H1 (cell line): ENCODE results near the gene DHH. TPM values are rescaled to one million over a fixed set of nuclear protein-coding genes. Genes with fewer than 3 reads are reported as not detected.

ENCODE experiments used
- ASH2L ChIP-seq: fragments of 200-600, 300-600 bp; sonication (generic); IDR thresholded peaks from one replicate; pipeline ENCODE4 v1.7.1; 2017; ENCODE audit warnings: low read length
- CBX5 ChIP-seq: fragments of 300-800, 300-1000 bp; sonication (generic); IDR thresholded peaks from 2 replicates; pipeline ENCODE4 v1.7.1; 2016; ENCODE audit warnings: antibody characterized with exemption, low read length, low read depth
- CBX8 ChIP-seq: fragments of 300-800, 300-1000 bp; sonication (generic); IDR thresholded peaks from 2 replicates; pipeline ENCODE4 v1.7.1; 2016; ENCODE audit warnings: low read depth, low read length, borderline replicate concordance
- CREB1 ChIP-seq: IDR thresholded peaks from 2 replicates; pipeline ENCODE4 v1.6.1; 2012; ENCODE audit warnings: inconsistent platforms
- EGR1 ChIP-seq: IDR thresholded peaks from 2 replicates; pipeline ENCODE4 v1.6.1; 2011; ENCODE audit warnings: low read depth, low read length, borderline replicate concordance
- EP300 ChIP-seq, 2 experiments: IDR thresholded peaks; 1 replicate in 1 of 2; 2 replicates in 1 of 2; pipeline ENCODE4 v1.6.1; 2011 to 2012; ENCODE audit warnings: low read depth in 2 of 2, low read length in 2 of 2, mild to moderate bottlenecking in 2 of 2, borderline replicate concordance in 1 of 2, inconsistent platforms in 1 of 2, moderate library complexity in 1 of 2
- FOSL1 ChIP-seq: IDR thresholded peaks from 2 replicates; pipeline ENCODE4 v1.6.1; 2011; ENCODE audit warnings: mild to moderate bottlenecking, low read depth, low read length, moderate library complexity; ENCODE audit not compliant: insufficient read depth
- HDAC2 ChIP-seq, 2 experiments: fragments of 300-600 bp in 1 of 2; sonication (generic) in 1 of 2; IDR thresholded peaks; 2 replicates each; pipeline ENCODE4 v1.6.1; 2011 to 2012; ENCODE audit warnings: low read depth in 2 of 2, low read length in 2 of 2, mild to moderate bottlenecking in 2 of 2, moderate library complexity in 2 of 2, borderline replicate concordance in 1 of 2, inconsistent platforms in 1 of 2
- HDAC6 ChIP-seq: IDR thresholded peaks from one replicate; pipeline ENCODE4 v1.7.1; 2012; ENCODE audit warnings: low read depth, mild to moderate bottlenecking, inconsistent platforms, low read length, moderate library complexity
- JUN ChIP-seq: IDR thresholded peaks from 2 replicates; pipeline ENCODE4 v1.6.1; 2011; ENCODE audit warnings: low read depth, mild to moderate bottlenecking, improper control_type of control experiment, low read length
- JUND ChIP-seq: IDR thresholded peaks from 2 replicates; pipeline ENCODE4 v1.6.1; 2011; ENCODE audit warnings: mild to moderate bottlenecking, improper control_type of control experiment, low read length
- KDM1A ChIP-seq: fragments of 200-600, 300-600 bp; sonication (generic); IDR thresholded peaks from 2 replicates; pipeline ENCODE4 v1.7.1; 2016; ENCODE audit warnings: mild to moderate bottlenecking, low read length, borderline replicate concordance
- POLR2A ChIP-seq, 2 experiments: IDR thresholded peaks; 1 replicate in 1 of 2; 2 replicates in 1 of 2; pipeline ENCODE4 v1.6.1; 2011; ENCODE audit warnings: low read depth in 2 of 2, low read length in 2 of 2, mild to moderate bottlenecking in 2 of 2; ENCODE audit errors: control extremely low read depth in 1 of 2
- POU5F1 ChIP-seq: IDR thresholded peaks from 2 replicates; pipeline ENCODE4 v1.6.1; 2011; ENCODE audit warnings: low read depth, mild to moderate bottlenecking, low read length, moderate library complexity
- SAP30 ChIP-seq: fragments of 300-600 bp; sonication (generic); IDR thresholded peaks from 2 replicates; pipeline ENCODE4 v1.7.1; 2012; ENCODE audit warnings: low read length, moderate library complexity, mild to moderate bottlenecking, inconsistent platforms; ENCODE audit not compliant: insufficient read depth, insufficient replicate concordance
- SP2 ChIP-seq: IDR thresholded peaks from 2 replicates; pipeline ENCODE4 v1.6.1; 2012; ENCODE audit warnings: mild to moderate bottlenecking, low read length, inconsistent platforms
- SP4 ChIP-seq: IDR thresholded peaks from 2 replicates; pipeline ENCODE4 v1.6.1; 2012; ENCODE audit warnings: low read length, inconsistent platforms
- SRF ChIP-seq: IDR thresholded peaks from 2 replicates; pipeline ENCODE4 v1.6.1; 2011; ENCODE audit warnings: mild to moderate bottlenecking, low read depth, low read length, moderate library complexity
- SUZ12 ChIP-seq: fragments of 200-600 bp; sonication (generic); IDR thresholded peaks from 2 replicates; pipeline ENCODE4 v1.6.1; 2012; ENCODE audit warnings: mild to moderate bottlenecking, inconsistent platforms, low read length, moderate library complexity, mixed read lengths
- TAF1 ChIP-seq: IDR thresholded peaks from 2 replicates; pipeline ENCODE4 v1.6.1; 2011; ENCODE audit warnings: mild to moderate bottlenecking, low read depth, low read length
- polyA plus RNA-seq, 7 experiments: library from polyadenylated mRNA; depleted of rRNA in 3 of 7; stranded (reverse) in 5 of 7; unstranded in 2 of 7; fragments of >200 nt in 5 of 7; fragments of 200-250 nt in 2 of 7; gene quantifications; 1 replicate in 5 of 7; 2 replicates in 1 of 7; 4 replicates in 1 of 7; pipeline versions ENCODE4 v1.2.1 to v1.2.3, GENCODE V29; 2011 to 2013; ENCODE audit warnings: missing spikeins in 2 of 7, mixed read lengths in 2 of 7
- total RNA-seq: library from RNA; stranded (reverse); fragmentation: NEBNext Ultra II Directional; extraction: Animal tissue kit (Norgen Biotek cat#: 25700); gene quantifications from 2 replicates; pipeline ENCODE4 v1.2.1, GENCODE V29; 2021
- TF ChIP-seq, protein P1 (sequence below): IDR thresholded peaks from 2 replicates; pipeline ENCODE4 v1.6.1; 2012; ENCODE audit warnings: inconsistent platforms
- TF ChIP-seq, protein P2 (sequence below): IDR thresholded peaks from 2 replicates; pipeline ENCODE4 v1.6.1; 2012; ENCODE audit warnings: low read length, inconsistent platforms

Gene DHH
- total and polyA plus RNA-seq, 2 of the 8 experiments (the other 6 are each of a cell fraction or from before 2014, with no cell fraction given): 0.03 to 0.11 TPM

DNA sequence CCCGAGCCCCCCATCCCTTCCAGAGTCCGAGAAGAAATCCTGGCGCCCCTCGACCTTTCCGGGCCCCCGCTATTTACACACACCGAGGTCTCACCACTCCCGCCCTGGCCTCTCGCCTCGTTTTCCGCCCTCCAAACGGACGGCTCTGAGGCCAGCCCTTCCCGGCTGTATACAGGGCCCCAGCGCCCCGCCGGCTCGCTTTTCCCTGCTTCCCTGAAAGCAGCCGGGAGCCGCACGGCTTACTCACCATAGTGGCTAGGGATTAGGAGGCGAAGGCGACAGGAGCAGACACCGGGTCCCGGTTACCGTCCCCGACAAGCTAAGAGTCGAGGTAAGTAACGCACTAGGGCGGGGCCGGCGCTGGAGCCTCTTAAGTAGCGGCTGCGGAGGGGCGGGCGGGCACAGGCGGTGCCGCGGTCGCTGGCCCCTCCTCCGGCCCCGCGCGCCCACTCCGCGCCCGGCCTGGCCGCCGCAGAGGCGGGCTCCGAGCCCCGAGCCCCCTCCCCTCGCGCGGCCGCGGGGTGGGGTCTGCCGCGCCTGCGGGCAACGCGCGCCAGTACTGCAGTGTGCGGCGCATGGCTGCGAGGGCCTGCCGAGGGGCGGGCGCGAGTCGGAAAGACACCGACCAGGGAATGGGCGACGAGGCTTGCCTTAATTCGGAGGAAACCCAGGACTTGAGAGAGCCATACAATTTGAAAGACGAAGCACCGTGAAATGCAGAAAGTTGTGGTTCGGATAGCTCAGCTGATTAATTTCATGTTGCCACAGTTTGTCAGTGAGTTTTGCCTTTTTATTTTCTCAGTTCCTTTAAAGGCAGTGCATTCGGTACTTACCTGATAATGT is 36.7 kb upstream of the DHH start, which contains the start of gene TUBA1B (continued):
- TF ChIP-seq SAP30: no peak
- no peak for TF ChIP-seq CBX8
- no peak for TF ChIP-seq SP2
- TF ChIP-seq, protein P1, sequence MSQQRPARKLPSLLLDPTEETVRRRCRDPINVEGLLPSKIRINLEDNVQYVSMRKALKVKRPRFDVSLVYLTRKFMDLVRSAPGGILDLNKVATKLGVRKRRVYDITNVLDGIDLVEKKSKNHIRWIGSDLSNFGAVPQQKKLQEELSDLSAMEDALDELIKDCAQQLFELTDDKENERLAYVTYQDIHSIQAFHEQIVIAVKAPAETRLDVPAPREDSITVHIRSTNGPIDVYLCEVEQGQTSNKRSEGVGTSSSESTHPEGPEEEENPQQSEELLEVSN: peak; percentile 85
- no peak for TF ChIP-seq KDM1A
- TF ChIP-seq EP300 (IDR thresholded peaks at IDR 0.05; ENCODE audit: borderline replicate concordance in 1 of 2, low read depth in 2 of 2, low read length in 2 of 2): no peak
- TF ChIP-seq SUZ12: 0 out of 2 replicates have a peak, but pooled peaks have one; percentile 31
- TF ChIP-seq ASH2L: peak; percentile 54
- TF ChIP-seq TAF1: peak; percentile 96
- TF ChIP-seq POLR2A (IDR thresholded peaks at IDR 0.05; ENCODE audit: control extremely low read depth in 1 of 2, low read depth in 2 of 2, low read length in 2 of 2): peak; percentile 92 to 94
- no peak for TF ChIP-seq POU5F1
- TF ChIP-seq JUN: no peak
- TF ChIP-seq SP4: no peak
- TF ChIP-seq JUND: no peak
- no peak for TF ChIP-seq CREB1
- TF ChIP-seq CBX5: no peak
- TF ChIP-seq EGR1: no peak
- TF ChIP-seq HDAC6: no peak
- no peak for TF ChIP-seq SRF
- TF ChIP-seq HDAC2 (IDR thresholded peaks at IDR 0.05; ENCODE audit: borderline replicate concordance in 1 of 2, low read depth in 2 of 2, low read length in 2 of 2): peak; percentile 32 to 92; a peak in 2 of 4 replicates
- TF ChIP-seq, protein P2, sequence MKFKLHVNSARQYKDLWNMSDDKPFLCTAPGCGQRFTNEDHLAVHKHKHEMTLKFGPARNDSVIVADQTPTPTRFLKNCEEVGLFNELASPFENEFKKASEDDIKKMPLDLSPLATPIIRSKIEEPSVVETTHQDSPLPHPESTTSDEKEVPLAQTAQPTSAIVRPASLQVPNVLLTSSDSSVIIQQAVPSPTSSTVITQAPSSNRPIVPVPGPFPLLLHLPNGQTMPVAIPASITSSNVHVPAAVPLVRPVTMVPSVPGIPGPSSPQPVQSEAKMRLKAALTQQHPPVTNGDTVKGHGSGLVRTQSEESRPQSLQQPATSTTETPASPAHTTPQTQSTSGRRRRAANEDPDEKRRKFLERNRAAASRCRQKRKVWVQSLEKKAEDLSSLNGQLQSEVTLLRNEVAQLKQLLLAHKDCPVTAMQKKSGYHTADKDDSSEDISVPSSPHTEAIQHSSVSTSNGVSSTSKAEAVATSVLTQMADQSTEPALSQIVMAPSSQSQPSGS: no peak
- TF ChIP-seq FOSL1: 0 out of 2 replicates have a peak, but pooled peaks have one; percentile 21
